ENCODE data around the gene PWWP2B. TPM values are rescaled to one million over a fixed set of nuclear protein-coding genes. Genes with fewer than 3 reads are reported as not detected.

The PWWP2B gene
- total and polyA plus RNA-seq, 2 of the 8 experiments (the other 6 are each of a cell fraction or from before 2014, with no cell fraction given), result 5.3 to 10.8 TPM

DNA sequence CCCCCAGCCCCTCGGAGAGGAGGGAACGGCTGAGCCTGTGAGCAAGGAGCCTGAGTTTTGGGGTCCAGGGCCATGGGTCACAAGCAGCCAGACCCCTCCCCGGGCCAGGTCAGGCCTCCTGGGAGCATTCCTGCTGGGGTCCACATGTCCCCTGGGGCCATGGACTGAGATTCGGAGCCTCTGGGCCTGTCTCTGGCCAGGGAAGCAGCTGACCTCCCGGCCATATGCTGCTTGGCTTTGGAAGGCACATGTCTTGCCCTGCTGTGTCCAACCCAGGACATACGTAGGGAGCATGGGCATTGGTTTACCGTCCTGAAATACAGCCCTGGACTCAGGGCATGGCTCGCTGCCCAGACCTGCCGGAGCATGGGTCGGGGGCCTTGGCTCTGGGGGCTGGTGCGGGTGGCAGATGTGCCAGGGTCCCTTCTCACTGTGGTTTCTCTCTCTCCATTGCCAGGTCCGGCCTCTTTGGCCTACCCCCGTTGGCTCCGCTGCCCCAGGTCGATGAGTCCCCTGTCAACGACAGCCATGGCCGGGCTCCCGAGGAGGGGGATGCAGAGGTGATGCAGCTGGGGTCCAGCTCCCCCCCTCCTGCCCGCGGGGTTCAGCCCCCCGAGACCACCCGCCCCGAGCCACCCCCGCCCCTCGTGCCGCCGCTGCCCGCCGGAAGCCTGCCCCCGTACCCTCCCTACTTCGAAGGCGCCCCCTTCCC, 7.3 kb downstream of the PWWP2B start (continued):
- TF ChIP-seq, protein P1, sequence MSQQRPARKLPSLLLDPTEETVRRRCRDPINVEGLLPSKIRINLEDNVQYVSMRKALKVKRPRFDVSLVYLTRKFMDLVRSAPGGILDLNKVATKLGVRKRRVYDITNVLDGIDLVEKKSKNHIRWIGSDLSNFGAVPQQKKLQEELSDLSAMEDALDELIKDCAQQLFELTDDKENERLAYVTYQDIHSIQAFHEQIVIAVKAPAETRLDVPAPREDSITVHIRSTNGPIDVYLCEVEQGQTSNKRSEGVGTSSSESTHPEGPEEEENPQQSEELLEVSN (IDR thresholded peaks at IDR 0.05), result no peak
- TF ChIP-seq CBX8 (IDR thresholded peaks at IDR 0.05; ENCODE audit: borderline replicate concordance, low read depth, low read length), result no peak
- TF ChIP-seq FOSL1 (IDR thresholded peaks at IDR 0.05; ENCODE audit: insufficient read depth, low read depth, low read length), result no peak
- no peak for TF ChIP-seq MAX (IDR thresholded peaks at IDR 0.05)
- TF ChIP-seq EP300 (IDR thresholded peaks at IDR 0.05; ENCODE audit: borderline replicate concordance in 1 of 2, low read depth in 2 of 2, low read length in 2 of 2), result no peak
- no peak for TF ChIP-seq POLR2AphosphoS5 (IDR thresholded peaks at IDR 0.05; ENCODE audit: low read depth, low read length)
- TF ChIP-seq SRF (IDR thresholded peaks at IDR 0.05; ENCODE audit: low read depth, low read length), result no peak
- TF ChIP-seq, protein P2, sequence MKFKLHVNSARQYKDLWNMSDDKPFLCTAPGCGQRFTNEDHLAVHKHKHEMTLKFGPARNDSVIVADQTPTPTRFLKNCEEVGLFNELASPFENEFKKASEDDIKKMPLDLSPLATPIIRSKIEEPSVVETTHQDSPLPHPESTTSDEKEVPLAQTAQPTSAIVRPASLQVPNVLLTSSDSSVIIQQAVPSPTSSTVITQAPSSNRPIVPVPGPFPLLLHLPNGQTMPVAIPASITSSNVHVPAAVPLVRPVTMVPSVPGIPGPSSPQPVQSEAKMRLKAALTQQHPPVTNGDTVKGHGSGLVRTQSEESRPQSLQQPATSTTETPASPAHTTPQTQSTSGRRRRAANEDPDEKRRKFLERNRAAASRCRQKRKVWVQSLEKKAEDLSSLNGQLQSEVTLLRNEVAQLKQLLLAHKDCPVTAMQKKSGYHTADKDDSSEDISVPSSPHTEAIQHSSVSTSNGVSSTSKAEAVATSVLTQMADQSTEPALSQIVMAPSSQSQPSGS (IDR thresholded peaks at IDR 0.05; ENCODE audit: low read length), result no peak
- no peak for TF ChIP-seq TEAD4 (IDR thresholded peaks at IDR 0.05; ENCODE audit: low read depth, low read length)

Data from H1 (cell line).